ENCODE results near the gene RAPH1.
"Not testable (repeated sequence)": the region's sequence is repeated elsewhere in the genome, so short reads cannot be mapped to it uniquely, and the experiment has no call there.

RAPH1 gene

GRCh38 chr2:203536586-203536951 lies 1.5 kb upstream of the RAPH1 start:
- not testable (repeated sequence) for H3K9me3 ChIP-seq (ENCODE audit: insufficient read depth, low read length); H3K27ac ChIP-seq (ENCODE audit: low read length); H4K20me1 ChIP-seq (ENCODE audit: insufficient read depth, low read length); H3K9ac ChIP-seq (ENCODE audit: low read length); H3K79me2 ChIP-seq (ENCODE audit: low read length); H3K4me3 ChIP-seq (ENCODE audit: low read length); H3K4me2 ChIP-seq (ENCODE audit: low read length); H3K36me3 ChIP-seq (replicated peaks; ENCODE audit: low read depth, low read length); H2AFZ ChIP-seq (ENCODE audit: low read depth, low read length)
- Histone ChIP-seq H3K4me1 (ENCODE audit: low read length) (peaks cover 16% of the 10 kb centered on the region), H3K27me3 (ENCODE audit: low read depth, low read length) (peaks cover 30% of the 10 kb centered on the region)

DNA sequence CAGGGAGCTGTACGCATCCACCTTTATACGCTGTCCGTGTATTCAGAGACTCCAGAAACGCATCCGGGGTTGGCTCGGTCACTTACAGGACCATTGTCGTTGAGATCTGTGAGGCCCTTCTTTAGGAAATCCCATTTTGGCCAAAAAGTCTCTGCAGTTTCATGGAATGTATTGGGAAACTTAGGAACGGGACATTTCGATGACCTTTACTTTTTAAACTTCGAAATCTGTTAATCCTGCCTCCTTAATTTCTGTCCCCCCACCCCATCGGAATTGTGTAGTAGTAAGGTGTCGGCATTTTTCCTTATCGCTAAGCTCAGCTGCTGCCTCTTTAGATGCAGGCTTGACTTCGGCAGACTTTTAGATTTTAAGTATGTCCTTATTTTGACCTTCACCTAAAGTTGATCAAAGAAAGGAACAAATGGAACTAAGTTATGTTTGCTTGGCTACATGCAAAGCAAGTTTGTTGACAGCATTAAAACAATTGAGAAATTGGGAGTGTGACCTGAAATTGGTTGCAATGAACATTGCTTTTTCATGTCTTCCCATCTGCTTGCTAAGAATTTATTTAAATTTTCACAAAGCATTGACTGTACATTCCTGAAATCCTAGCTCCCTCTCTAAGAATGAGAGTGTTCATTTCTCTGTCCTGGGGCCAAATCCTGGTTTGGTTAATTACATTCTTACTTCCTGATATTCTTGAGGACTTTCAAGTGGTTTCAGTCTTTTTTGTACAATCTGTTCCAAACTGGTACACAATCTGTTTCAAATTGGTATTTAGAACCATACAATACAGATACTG lies 884 bp upstream of the RAPH1 start:
- Histone ChIP-seq H3K27me3 (ENCODE audit: low read depth, low read length) (peaks cover 30% of the 10 kb centered on the region), H3K9me3 (ENCODE audit: insufficient read depth, low read length) (0 out of 2 replicates have a peak, but pooled peaks cover 4% of the 10 kb centered on the region), H3K4me2 (ENCODE audit: low read length) (peak overlapping the region; percentile 78), H3K27ac (ENCODE audit: low read length) (no peak overlapping the region), H3K79me2 (ENCODE audit: low read length) (no peaks in the 10 kb centered on the region), H4K20me1 (ENCODE audit: insufficient read depth, low read length) (no peaks in the 10 kb centered on the region), H2AFZ (ENCODE audit: low read depth, low read length) (peak overlapping the region; percentile 60; the same call in 1 of the 2 replicates), H3K36me3 (replicated peaks; ENCODE audit: low read depth, low read length) (no peaks in the 10 kb centered on the region), H3K4me1 (ENCODE audit: low read length) (peaks cover 18% of the 10 kb centered on the region), H3K4me3 (ENCODE audit: low read length) (peak overlapping the region; percentile 89), H3K9ac (ENCODE audit: low read length) (peak overlapping the region; percentile 63)
- no peak for TF ChIP-seq EZH2phosphoT487 (IDR thresholded peaks at IDR 0.05; ENCODE audit: low read depth)
- TF ChIP-seq, protein P1, sequence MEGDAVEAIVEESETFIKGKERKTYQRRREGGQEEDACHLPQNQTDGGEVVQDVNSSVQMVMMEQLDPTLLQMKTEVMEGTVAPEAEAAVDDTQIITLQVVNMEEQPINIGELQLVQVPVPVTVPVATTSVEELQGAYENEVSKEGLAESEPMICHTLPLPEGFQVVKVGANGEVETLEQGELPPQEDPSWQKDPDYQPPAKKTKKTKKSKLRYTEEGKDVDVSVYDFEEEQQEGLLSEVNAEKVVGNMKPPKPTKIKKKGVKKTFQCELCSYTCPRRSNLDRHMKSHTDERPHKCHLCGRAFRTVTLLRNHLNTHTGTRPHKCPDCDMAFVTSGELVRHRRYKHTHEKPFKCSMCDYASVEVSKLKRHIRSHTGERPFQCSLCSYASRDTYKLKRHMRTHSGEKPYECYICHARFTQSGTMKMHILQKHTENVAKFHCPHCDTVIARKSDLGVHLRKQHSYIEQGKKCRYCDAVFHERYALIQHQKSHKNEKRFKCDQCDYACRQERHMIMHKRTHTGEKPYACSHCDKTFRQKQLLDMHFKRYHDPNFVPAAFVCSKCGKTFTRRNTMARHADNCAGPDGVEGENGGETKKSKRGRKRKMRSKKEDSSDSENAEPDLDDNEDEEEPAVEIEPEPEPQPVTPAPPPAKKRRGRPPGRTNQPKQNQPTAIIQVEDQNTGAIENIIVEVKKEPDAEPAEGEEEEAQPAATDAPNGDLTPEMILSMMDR (IDR thresholded peaks at IDR 0.05; ENCODE audit: low read depth, low read length): no peak

DNA sequence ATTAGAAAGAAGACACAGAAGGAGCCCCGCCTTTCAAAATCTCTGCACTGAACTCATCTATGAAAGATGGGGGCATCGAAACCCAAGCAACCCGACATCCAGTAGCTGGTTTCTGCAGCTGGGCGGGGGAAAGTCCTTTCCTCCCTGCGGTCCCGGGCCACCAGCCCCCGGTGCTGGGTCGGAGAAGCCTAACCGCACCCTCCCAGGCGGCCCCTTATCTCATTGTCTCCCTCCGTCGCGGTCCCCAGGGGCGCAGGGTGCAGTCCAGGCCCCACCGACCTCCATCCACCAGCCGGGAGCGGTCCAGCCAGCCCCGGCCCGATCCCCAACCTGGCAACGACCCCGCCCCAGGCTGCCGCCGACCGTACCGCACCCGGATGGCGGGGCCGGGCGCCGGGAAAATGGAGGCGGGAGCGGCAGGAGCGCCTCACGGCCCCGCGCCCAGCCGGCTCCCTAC lies 452 bp downstream of the RAPH1 start:
- 0 out of 2 replicates have a peak, but pooled peaks cover 4% of the 10 kb centered on the region for H3K9me3 ChIP-seq (ENCODE audit: insufficient read depth, low read length)
- no peaks in the 10 kb centered on the region for H4K20me1 ChIP-seq (ENCODE audit: insufficient read depth, low read length)
- peak overlapping the region; percentile 89 for H3K4me3 ChIP-seq (ENCODE audit: low read length)
- H3K4me1 ChIP-seq (ENCODE audit: low read length): peaks cover 18% of the 10 kb centered on the region
- peak overlapping the region; percentile 82 for H2AFZ ChIP-seq (ENCODE audit: low read depth, low read length)
- TF ChIP-seq EZH2phosphoT487 (IDR thresholded peaks at IDR 0.05; ENCODE audit: low read depth): no peak
- TF ChIP-seq, protein P1 (IDR thresholded peaks at IDR 0.05; ENCODE audit: low read depth, low read length): no peak
- H3K27me3 ChIP-seq (ENCODE audit: low read depth, low read length): peaks cover 30% of the 10 kb centered on the region
- H3K27ac ChIP-seq (ENCODE audit: low read length): no peak overlapping the region
- peak overlapping the region; percentile 95 for H3K4me2 ChIP-seq (ENCODE audit: low read length)
- no peaks in the 10 kb centered on the region for H3K79me2 ChIP-seq (ENCODE audit: low read length)
- H3K9ac ChIP-seq (ENCODE audit: low read length): peak overlapping the region; percentile 81
- H3K36me3 ChIP-seq (replicated peaks; ENCODE audit: low read depth, low read length): no peaks in the 10 kb centered on the region

DNA sequence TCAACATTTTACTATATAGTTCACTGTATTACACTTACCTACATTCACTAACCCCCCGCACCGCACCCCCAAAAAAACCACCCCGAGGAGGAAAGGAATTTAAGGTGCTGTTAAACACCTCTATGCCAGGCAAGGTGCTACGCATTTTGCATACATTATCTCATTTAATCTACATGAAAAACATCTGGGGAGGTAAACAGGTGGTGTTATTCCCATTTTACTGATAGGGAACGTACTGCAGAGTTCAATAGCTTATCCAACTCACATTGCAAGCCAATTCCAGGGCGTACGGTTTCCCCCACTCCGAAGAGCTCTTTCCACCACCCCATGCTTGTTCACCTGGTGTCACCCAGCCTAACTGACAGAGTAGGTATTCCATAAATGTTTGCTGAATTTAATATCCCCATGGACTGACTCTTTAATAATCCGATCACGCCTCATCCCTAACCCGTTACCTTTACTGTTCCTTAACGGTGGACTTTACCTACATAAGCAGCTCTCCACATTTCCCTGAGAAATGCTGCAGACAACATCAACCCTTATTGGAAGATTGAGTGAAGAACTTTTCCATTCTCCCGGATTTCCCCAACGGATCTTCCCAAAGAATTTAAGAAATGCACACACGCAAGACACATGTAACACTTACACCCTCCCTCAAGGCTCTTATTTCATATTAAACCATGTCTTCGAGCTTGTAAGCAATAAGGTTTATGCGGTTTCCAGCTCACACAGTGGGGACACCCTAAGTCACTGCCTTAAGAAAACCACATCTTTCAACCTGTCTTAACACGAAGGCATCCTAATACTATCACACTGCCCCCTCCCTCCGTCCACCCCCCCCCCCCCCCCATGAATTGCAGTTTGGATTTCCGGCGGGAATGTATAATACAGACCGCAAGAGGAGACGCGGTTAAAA lies 1.2 kb downstream of the RAPH1 start:
- Histone ChIP-seq H3K9me3 (ENCODE audit: insufficient read depth, low read length) (0 out of 2 replicates have a peak, but pooled peaks cover 4% of the 10 kb centered on the region), H3K4me3 (ENCODE audit: low read length) (peak overlapping the region; percentile 89), H3K27ac (ENCODE audit: low read length) (no peak overlapping the region), H3K4me1 (ENCODE audit: low read length) (peaks cover 18% of the 10 kb centered on the region), H4K20me1 (ENCODE audit: insufficient read depth, low read length) (no peaks in the 10 kb centered on the region), H3K27me3 (ENCODE audit: low read depth, low read length) (peaks cover 24% of the 10 kb centered on the region), H3K79me2 (ENCODE audit: low read length) (no peaks in the 10 kb centered on the region), H3K9ac (ENCODE audit: low read length) (peak overlapping the region; percentile 81), H3K36me3 (replicated peaks; ENCODE audit: low read depth, low read length) (no peaks in the 10 kb centered on the region), H2AFZ (ENCODE audit: low read depth, low read length) (no peak overlapping the region), H3K4me2 (ENCODE audit: low read length) (peak overlapping the region; percentile 95)
- TF ChIP-seq EZH2phosphoT487 (IDR thresholded peaks at IDR 0.05; ENCODE audit: low read depth): no peak
- TF ChIP-seq, protein P1 (IDR thresholded peaks at IDR 0.05; ENCODE audit: low read depth, low read length): no peak
